Activated naive CD8-positive, alpha-beta T cell (primary cell): Measurements from ENCODE around the gene LSM4.
"Not testable (repeated sequence)": the region's sequence is repeated elsewhere in the genome, so short reads cannot be mapped to it uniquely, and the experiment has no call there.

ENCODE experiments used
- H3K27ac Mint-ChIP-seq: one replicate; pipeline ENCODE4 v1.8.0; 2021; ENCODE audit warnings: mixed read lengths
- H3K27me3 Mint-ChIP-seq: one replicate; pipeline ENCODE4 v1.8.0; 2021; ENCODE audit warnings: mixed read lengths
- H3K36me3 Mint-ChIP-seq: one replicate; pipeline ENCODE4 v1.8.0; 2021; ENCODE audit warnings: mixed read lengths
- H3K4me1 Mint-ChIP-seq: one replicate; pipeline ENCODE4 v1.8.0; 2021; ENCODE audit warnings: low read depth, mixed read lengths
- H3K4me3 Mint-ChIP-seq: one replicate; pipeline ENCODE4 v1.8.0; 2021; ENCODE audit warnings: mild to moderate bottlenecking, mixed read lengths
- H3K9me3 Mint-ChIP-seq: one replicate; pipeline ENCODE4 v1.8.0; 2021; ENCODE audit warnings: low read depth, mixed read lengths

LSM4 gene

GRCh38 chr19:18322759-18323460 lies at the start of gene LSM4:
TSS of gene LSM4 (minus strand) at chr19:18323076. CDS start at chr19:18323020, 56 bp downstream.
- H3K36me3 Mint-ChIP-seq = peaks cover 2% of the 10 kb centered on the region
- no peaks in the 10 kb centered on the region for H3K27me3 Mint-ChIP-seq
- H3K9me3 Mint-ChIP-seq = no peaks in the 10 kb centered on the region
- H3K27ac Mint-ChIP-seq = peak within 1 kb of the TSS; percentile 96
- H3K4me1 Mint-ChIP-seq = peaks cover 50% of the 10 kb centered on the region
- peak within 1 kb of the TSS; percentile 89 for H3K4me3 Mint-ChIP-seq

DNA sequence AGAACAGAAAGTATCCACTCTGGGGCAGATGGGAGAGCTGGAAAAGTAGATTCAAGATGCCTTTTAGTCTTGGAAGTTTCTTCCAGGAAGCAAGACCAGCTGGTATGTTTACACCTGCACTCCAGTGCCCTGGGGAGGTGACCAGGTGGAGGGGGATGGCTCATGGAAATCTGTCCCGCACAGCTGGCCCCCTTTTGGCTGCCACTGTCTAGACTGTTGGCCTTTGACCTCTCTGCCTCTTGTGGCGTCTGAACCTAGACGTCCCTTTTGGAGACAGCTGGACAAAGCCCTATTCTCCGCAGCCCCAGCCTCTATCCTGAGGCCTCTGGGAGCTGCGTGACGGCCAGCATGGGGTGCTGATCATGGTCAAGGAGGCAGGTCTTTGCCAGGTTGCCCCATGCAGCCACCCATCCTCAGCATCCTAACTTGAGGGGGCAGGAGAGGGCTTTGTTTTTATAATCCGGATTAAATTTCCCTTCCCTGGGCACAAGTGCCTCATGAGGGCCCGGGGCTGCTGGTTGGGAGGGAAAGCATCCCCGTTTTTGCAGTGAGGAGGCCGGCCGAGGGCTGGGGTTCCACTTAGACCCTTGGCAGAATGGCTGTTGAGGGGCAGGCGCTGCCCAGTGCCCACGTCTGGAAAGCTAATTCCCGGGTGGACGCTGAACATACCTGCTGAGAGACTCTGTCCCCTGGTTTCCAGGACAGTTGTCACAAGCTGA lies 45.8 kb upstream of the LSM4 start:
- no peak overlapping the region for H3K4me3 Mint-ChIP-seq
- peaks cover 3% of the 10 kb centered on the region for H3K4me1 Mint-ChIP-seq
- H3K27me3 Mint-ChIP-seq = no peaks in the 10 kb centered on the region
- H3K36me3 Mint-ChIP-seq = peaks cover 4% of the 10 kb centered on the region
- no peaks in the 10 kb centered on the region for H3K9me3 Mint-ChIP-seq
- no peak overlapping the region for H3K27ac Mint-ChIP-seq

- Mint-ChIP-seq H3K4me3 (no peak overlapping the region), H3K27ac (no peak overlapping the region), H3K9me3 (no peaks in the 10 kb centered on the region), H3K4me1 (no peaks in the 10 kb centered on the region), H3K36me3 (peaks cover 7% of the 10 kb centered on the region), H3K27me3 (no peaks in the 10 kb centered on the region)
These were observed 43.2 kb upstream of the LSM4 start for GRCh38 chr19:18366021-18366435.

GRCh38 chr19:18364826-18365528 lies 42.1 kb upstream of the LSM4 start:
- no peak overlapping the region for H3K4me3 Mint-ChIP-seq
- H3K4me1 Mint-ChIP-seq = no peaks in the 10 kb centered on the region
- no peaks in the 10 kb centered on the region for H3K9me3 Mint-ChIP-seq
- peaks cover 7% of the 10 kb centered on the region for H3K36me3 Mint-ChIP-seq
- no peak overlapping the region for H3K27ac Mint-ChIP-seq
- H3K27me3 Mint-ChIP-seq = no peaks in the 10 kb centered on the region

DNA sequence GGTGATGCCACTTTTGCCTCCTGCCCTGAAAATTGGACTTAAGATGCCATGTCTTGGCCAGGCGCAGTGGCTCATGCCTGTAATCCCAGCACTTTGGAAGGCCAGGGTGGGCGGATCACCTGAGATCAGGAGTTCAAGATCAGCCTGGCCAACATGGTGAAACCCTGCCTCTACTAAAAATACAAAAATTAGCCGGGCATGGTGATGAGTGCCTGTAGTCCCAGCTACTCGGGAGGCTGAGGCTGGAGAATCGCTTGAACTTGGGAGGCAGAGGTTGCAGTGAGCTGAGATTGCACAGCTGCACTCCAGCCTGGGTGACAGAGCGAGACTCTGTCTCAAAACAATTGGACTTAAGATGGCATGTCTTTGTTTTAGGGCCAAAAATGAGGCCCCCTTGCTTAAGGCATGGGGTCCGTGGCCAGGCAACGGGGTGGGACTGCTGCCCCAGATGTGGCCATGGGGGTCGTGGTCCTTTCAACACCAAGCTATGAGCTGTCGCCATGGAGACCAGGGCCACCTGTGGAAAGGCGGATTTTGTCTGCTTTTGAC lies 41.5 kb upstream of the LSM4 start:
- H3K4me3 Mint-ChIP-seq, H3K4me1 Mint-ChIP-seq, H3K27ac Mint-ChIP-seq, H3K9me3 Mint-ChIP-seq, H3K27me3 Mint-ChIP-seq, H3K36me3 Mint-ChIP-seq: not testable (repeated sequence)

DNA sequence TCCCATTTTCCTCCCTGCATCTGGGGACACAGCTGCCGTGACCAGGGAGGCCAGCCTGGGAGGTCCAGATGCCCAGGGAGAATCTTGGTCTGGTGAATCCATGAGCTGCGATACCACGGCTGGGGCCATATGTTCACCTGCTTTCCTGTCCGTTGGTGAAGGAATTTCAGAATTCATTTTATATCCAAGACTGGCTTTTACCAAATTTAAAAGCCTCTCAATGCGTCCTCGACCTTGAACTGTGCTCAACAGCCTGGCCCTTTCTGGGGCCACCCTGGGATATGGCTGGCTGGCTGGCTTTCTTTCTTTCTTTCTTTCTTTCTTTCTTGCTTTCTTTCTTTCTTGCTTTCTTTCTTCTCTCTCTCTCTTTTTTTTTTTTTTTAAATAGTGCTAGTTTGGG lies 40.9 kb upstream of the LSM4 start:
- Mint-ChIP-seq H3K9me3 (no peaks in the 10 kb centered on the region), H3K36me3 (peaks cover 9% of the 10 kb centered on the region), H3K27ac (no peak overlapping the region), H3K4me1 (no peaks in the 10 kb centered on the region), H3K27me3 (no peaks in the 10 kb centered on the region), H3K4me3 (no peak overlapping the region)

GRCh38 chr19:18362934-18363542 lies 40.2 kb upstream of the LSM4 start:
- Mint-ChIP-seq H3K27me3 (no peaks in the 10 kb centered on the region), H3K27ac (no peak overlapping the region), H3K4me1 (no peaks in the 10 kb centered on the region)

GRCh38 chr19:18361646-18362045 lies 38.8 kb upstream of the LSM4 start:
- Mint-ChIP-seq H3K27me3 (no peaks in the 10 kb centered on the region), H3K4me3 (no peak overlapping the region), H3K27ac (no peak overlapping the region), H3K36me3 (peaks cover 9% of the 10 kb centered on the region), H3K4me1 (no peaks in the 10 kb centered on the region), H3K9me3 (no peaks in the 10 kb centered on the region)

More at GRCh38 chr19:18362934-18363542, 40.2 kb upstream of the LSM4 start:
- H3K36me3 Mint-ChIP-seq = peaks cover 9% of the 10 kb centered on the region
- no peak overlapping the region for H3K4me3 Mint-ChIP-seq
- H3K9me3 Mint-ChIP-seq = no peaks in the 10 kb centered on the region

DNA sequence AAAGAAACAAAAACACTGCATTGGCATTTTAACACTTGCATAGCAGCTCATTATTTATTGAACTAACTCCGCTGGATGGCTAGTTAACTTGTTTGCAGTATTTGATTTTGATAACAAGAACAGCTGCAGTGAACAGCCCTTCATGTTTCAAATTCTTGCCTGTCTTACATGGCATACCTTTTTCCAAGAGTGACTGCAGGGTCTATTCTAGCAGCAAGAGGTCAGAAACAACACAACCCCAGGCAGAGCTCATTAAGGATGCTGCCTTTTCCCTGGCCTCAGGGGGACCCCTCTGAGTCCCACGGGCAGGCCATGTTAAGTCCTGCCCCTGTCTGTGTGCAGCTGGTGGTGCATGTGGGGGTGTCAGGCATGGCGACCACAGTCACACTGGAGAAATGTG lies 34.2 kb upstream of the LSM4 start:
- H3K4me1 Mint-ChIP-seq = no peaks in the 10 kb centered on the region
- H3K27ac Mint-ChIP-seq = no peak overlapping the region
- H3K36me3 Mint-ChIP-seq = peaks cover 6% of the 10 kb centered on the region
- H3K9me3 Mint-ChIP-seq = no peaks in the 10 kb centered on the region
- no peaks in the 10 kb centered on the region for H3K27me3 Mint-ChIP-seq
- no peak overlapping the region for H3K4me3 Mint-ChIP-seq

DNA sequence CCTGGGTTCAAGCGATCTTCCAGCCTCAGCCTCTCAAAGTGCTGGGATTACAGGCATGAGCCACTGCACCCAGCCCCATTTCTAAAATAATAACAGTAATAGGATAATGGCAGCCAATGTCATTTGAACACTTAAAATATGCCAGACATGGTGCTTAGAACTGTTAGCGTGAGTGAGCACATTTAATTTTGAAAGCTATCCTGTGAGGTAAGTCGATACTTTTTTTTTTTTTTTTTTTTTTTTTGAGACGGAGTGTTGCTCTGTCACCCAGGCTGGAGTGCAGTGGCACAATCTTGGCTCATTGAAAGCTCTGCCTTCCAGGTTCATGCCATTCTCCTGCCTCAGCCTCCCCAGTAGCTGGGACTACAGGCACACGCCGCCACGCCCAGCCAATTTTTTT lies 31.9 kb upstream of the LSM4 start:
- H3K4me1 Mint-ChIP-seq, H3K9me3 Mint-ChIP-seq, H3K36me3 Mint-ChIP-seq, H3K27me3 Mint-ChIP-seq, H3K4me3 Mint-ChIP-seq: not testable (repeated sequence)
- peak overlapping the region; percentile 28 for H3K27ac Mint-ChIP-seq

DNA sequence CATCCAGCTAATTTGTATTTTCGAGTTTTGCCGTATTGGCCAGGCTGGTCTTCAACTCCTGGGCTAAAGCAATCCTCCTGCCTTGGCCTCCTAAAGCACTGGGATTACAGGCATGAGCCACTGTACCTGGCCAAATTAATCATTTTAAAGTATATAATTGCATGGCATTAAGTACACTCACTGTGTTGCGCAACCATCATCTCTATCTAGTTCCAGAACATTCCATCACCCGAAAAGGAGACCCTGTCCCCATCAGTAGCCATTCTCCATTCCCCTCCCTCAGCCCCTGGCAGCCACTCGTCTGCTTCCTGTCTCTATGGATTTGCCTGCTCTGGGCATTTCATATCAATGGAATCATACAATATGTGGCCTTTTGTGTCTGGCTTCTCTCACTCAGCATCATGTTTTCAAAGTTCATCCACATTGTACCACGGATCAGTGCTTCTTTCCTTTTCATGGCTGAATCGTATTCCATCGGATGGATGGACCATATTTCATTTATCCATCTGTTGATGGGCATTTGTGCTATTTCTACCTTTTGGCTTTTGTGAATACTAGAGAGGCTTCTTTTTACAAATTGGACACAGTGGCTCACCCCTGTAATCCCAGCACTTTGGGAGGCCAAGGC lies 30.6 kb upstream of the LSM4 start:
- Mint-ChIP-seq H3K36me3 (peaks cover 6% of the 10 kb centered on the region), H3K27me3 (no peaks in the 10 kb centered on the region), H3K27ac (no peak overlapping the region), H3K9me3 (no peaks in the 10 kb centered on the region), H3K4me1 (peaks cover 3% of the 10 kb centered on the region), H3K4me3 (no peak overlapping the region)

DNA sequence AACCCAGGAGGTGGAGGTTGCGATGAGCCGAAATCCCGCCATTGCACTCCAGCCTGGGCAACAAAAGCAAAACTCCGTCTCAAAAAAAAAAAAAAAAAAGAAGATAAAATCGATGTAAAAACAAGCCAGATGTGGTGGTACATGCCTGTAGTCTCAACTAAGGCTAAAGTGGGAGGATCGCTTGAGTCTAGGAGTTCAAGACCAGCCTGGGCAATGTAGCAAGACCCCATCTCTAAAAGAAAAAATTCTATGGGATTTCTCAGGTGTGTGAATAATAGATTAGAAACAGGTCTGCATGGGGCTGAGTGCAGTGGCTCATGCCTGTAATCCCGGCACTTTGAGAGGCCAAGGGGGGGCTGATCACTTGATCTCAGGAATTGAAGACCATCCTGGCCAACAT lies 28.7 kb upstream of the LSM4 start:
- Mint-ChIP-seq H3K36me3 (peaks cover 6% of the 10 kb centered on the region), H3K4me3 (no peak overlapping the region), H3K4me1 (peaks cover 5% of the 10 kb centered on the region), H3K27me3 (no peaks in the 10 kb centered on the region), H3K9me3 (no peaks in the 10 kb centered on the region), H3K27ac (no peak overlapping the region)

DNA sequence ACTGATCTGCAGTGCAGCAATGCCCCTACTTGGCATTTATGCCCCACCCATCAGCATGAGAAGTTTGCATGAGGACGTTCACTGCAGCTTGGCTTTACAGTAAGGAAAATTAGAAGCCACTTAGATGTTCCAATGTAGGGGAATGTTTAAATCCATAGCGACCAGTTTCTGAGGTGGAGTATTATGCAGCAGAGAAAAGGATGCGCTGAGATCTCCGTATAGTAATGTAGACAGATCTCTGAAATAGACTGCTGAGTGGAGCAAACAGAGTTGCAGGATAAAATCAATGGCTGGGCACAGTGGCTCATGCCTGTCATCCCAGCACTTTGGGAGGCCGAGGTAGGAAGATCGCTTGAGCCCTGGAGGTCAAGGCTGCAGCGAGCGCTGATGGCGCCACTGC lies 27.6 kb upstream of the LSM4 start:
- Mint-ChIP-seq H3K9me3 (no peaks in the 10 kb centered on the region), H3K36me3 (peaks cover 6% of the 10 kb centered on the region), H3K27ac (no peak overlapping the region), H3K4me3 (no peak overlapping the region), H3K4me1 (peaks cover 8% of the 10 kb centered on the region), H3K27me3 (no peaks in the 10 kb centered on the region)

DNA sequence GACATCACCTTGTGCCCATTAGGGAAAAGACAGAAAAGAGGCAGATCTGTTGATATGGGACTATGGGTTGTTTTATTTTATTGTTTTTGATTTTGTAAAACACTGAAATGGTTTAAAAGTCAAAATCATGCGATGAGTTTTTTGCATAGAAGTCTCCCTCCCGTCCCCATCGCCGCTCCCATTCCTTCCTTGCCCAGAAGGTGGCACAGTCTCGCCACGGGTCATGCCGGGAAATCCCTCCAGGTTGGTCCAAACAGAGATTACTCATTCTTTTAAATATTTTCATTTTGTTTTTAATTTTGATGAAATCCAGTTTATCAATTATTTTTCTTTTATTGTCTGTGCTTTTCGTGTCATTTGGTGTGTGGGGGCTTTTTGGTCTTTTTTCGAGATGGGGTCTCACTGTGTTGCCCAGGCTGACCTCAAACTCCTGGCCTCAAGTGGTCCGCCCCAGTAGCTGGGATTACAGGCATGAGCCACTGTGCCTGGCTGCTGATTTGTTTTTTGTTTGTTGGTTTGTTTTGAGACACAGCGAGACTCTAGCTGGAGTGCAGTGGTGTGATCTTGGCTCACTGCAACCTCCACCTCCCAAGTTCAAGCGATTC lies 26.8 kb upstream of the LSM4 start:
- Mint-ChIP-seq H3K27ac (no peak overlapping the region), H3K36me3 (peaks cover 6% of the 10 kb centered on the region), H3K27me3 (no peaks in the 10 kb centered on the region), H3K9me3 (no peaks in the 10 kb centered on the region), H3K4me3 (no peak overlapping the region), H3K4me1 (peaks cover 8% of the 10 kb centered on the region)
